Rectal smooth muscle tissue (tissue), 1 donor: Measurements from ENCODE around the gene CPAMD8.

Experiments
- H3K27ac ChIP-seq: one replicate; pipeline ENCODE4 v1.7.0; 2013; ENCODE audit warnings: low read depth, low read length, inconsistent platforms
- H3K27me3 ChIP-seq: one replicate; pipeline ENCODE4 v1.7.0; 2013; ENCODE audit warnings: low read length; ENCODE audit not compliant: control insufficient read depth, insufficient read depth
- H3K36me3 ChIP-seq: one replicate; pipeline ENCODE4 v1.7.0; 2013; ENCODE audit warnings: low read length; ENCODE audit not compliant: control insufficient read depth, insufficient read depth
- H3K4me1 ChIP-seq: one replicate; pipeline ENCODE4 v1.7.0; 2013; ENCODE audit warnings: low read length; ENCODE audit not compliant: control insufficient read depth, insufficient read depth
- H3K4me3 ChIP-seq: one replicate; pipeline ENCODE4 v1.7.0; 2013; ENCODE audit warnings: low read length
- H3K9ac ChIP-seq: one replicate; pipeline ENCODE4 v1.7.0; 2013; ENCODE audit warnings: low read length

CPAMD8 gene

DNA sequence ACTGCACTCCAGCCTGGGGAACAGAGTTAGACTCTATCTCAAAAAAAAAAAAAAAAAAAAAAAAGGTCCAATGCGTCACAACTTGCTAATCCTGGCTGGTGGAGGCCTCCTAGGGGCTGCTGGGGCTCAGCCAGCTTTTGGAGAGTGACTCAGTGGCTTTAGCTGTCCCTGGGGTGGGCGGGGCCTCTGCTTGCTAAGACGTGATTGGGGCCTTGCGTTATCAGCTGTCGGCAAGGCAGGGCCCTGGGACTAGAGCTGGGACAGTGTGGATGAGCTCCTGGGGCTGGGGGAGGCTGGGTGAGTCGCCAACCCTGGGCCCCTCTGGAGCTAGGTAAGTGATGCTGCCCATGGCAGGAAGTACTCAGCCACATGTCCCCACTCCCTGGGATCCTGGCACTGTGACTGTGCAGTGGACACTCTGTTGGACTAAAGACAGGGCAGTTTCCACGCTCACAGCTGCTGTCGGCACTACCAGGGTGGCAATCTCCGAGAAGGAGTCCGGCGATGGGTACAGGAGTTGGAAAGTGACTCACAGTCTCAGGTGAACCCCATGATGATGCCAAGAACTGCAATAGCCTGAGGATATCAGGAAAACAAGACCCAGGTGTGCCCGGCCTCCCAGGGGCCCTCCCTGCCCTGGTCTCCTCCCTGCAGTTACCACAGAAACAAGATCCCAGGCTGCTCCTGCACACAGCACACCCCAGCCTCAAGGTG lies 105.6 kb downstream of the CPAMD8 start:
- no peak overlapping the region for H3K27ac ChIP-seq

DNA sequence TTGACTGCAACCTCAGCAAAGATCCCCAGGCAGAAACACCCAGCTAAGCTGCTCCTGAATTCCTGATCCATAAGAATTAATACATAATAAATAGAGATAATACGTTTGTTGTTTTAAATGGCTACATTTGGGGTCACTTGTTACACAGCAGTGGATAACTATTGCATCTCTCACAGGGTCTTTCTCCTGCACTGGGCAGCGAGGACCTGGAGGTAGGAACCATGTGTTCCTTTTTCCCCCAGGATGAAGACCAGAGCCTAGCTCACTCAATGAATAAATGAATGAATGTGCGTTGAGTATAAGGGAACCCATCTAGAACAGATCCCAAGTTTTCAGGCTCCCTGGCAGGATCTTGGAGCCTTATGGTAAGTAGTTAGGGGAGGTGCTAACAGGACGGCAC lies 107.1 kb downstream of the CPAMD8 start:
- no peak overlapping the region for H3K4me3 ChIP-seq
- H3K4me1 ChIP-seq = no peaks in the 10 kb centered on the region
- H3K27ac ChIP-seq = no peak overlapping the region
- no peaks in the 10 kb centered on the region for H3K27me3 ChIP-seq
- no peaks in the 10 kb centered on the region for H3K36me3 ChIP-seq
- H3K9ac ChIP-seq = no peak overlapping the region

More for the DNA sequence above, 105.6 kb downstream of the CPAMD8 start:
- Histone ChIP-seq H3K36me3 (no peaks in the 10 kb centered on the region), H3K9ac (no peak overlapping the region), H3K4me3 (no peak overlapping the region), H3K4me1 (no peaks in the 10 kb centered on the region), H3K27me3 (no peaks in the 10 kb centered on the region)

DNA sequence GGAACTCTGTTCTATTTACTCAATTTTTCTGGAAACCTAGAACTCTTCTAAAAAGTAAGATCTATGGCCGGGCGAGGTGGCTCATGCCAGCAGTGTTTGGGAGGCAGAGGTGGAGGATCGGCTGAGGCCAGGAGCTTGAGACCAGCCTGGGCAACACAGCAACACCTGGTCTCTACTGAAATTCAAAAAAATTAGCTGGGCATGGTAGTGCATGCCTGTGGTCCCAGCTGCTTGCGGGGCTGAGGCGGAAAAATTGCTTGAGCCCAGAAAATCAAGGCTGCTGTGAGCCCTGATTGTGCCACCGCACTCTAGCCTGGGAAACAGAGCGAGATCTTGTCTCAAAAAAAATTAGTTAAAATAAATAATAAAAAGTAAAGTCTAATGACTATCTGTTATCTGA lies 109.2 kb downstream of the CPAMD8 start:
- Histone ChIP-seq H3K27me3 (no peaks in the 10 kb centered on the region), H3K36me3 (no peaks in the 10 kb centered on the region), H3K4me3 (no peak overlapping the region), H3K27ac (no peak overlapping the region), H3K4me1 (no peaks in the 10 kb centered on the region), H3K9ac (no peak overlapping the region)

DNA sequence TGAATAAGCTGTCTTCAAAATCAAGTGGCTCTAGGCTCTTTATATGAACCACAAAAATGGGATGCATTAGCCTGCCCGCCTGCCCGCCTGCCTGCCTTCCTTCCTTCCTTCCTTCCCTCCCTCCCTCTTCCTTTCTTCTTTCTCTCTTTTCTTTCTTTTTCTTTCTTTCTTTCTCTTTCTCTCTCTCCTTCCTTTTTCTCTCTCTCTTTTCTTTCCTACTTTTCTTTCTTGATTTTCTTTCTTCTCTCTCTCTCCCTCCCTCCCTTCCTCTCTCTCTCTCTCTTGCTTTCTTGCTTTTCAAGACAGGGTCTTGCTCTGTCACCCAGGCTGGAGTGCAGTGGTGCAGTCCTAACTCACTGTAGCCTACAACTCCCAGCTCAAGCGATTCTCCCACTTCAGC lies 110.9 kb downstream of the CPAMD8 start:
- Histone ChIP-seq H3K27me3 (no peaks in the 10 kb centered on the region), H3K36me3 (no peaks in the 10 kb centered on the region), H3K4me1 (no peaks in the 10 kb centered on the region), H3K9ac (no peak overlapping the region), H3K4me3 (no peak overlapping the region), H3K27ac (no peak overlapping the region)

DNA sequence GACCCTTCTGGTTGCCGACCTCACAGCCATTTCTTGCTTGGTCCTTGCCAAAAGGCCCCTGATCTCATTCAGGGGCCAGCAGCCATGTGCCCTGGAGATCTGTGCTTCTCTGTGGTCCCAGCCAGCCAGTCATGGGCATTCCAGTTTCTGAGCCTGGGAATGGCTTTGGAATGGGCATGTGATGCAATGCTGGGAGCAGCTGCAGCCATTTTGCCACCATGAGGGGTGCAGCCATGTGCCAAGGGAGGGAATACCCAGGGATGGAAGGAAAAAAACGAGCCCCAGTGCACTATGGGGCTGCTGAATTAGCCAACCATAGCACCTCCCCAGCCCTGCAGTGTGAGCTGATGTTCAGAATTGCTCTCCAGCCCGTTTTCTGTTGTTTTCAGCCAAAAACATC lies 111.5 kb downstream of the CPAMD8 start:
- no peaks in the 10 kb centered on the region for H3K4me1 ChIP-seq
- no peak overlapping the region for H3K27ac ChIP-seq
- no peak overlapping the region for H3K9ac ChIP-seq
- no peaks in the 10 kb centered on the region for H3K27me3 ChIP-seq
- no peak overlapping the region for H3K4me3 ChIP-seq
- H3K36me3 ChIP-seq = no peaks in the 10 kb centered on the region

DNA sequence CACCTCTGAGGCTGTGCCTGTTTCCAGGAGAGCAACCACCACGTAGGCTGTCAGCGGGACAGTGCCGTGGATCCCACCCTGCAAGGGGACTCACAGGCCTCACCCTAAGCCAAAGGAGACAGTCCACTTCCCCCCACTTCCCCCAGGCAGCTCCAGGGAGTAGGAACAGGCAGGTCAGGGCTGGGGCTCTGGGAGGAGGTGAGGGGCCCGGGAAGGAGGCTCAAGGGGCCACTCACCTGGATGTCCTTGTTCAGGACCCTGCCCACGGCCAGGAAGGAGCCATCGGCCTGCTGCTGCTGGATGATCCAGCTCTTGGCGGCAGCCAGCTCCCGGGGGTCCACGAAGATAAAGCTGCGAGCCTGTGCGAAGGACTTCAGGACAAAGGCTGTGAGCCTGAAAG lies 112.2 kb downstream of the CPAMD8 start:
- Histone ChIP-seq H3K27ac (no peak overlapping the region), H3K27me3 (no peaks in the 10 kb centered on the region), H3K4me3 (no peak overlapping the region), H3K4me1 (no peaks in the 10 kb centered on the region), H3K36me3 (no peaks in the 10 kb centered on the region), H3K9ac (no peak overlapping the region)

DNA sequence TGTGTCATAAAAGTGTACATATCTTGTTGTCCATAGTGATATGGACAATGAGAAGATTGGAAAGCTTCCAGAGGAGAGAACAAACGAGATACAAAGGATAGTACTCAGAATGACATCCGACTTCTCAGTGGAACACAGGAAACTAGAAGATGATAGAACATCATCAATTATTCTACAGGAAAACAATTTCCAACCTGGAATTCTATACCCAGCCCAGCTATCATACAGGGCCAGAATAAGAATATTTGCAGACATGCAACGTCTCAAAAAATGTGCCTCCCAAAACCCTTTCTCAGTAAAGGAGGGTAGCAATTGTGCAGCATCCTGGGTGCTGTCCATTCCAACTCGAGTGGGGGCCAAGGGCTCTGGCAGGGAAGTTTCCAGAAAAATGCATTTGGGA lies 113.8 kb downstream of the CPAMD8 start:
- no peak overlapping the region for H3K9ac ChIP-seq

DNA sequence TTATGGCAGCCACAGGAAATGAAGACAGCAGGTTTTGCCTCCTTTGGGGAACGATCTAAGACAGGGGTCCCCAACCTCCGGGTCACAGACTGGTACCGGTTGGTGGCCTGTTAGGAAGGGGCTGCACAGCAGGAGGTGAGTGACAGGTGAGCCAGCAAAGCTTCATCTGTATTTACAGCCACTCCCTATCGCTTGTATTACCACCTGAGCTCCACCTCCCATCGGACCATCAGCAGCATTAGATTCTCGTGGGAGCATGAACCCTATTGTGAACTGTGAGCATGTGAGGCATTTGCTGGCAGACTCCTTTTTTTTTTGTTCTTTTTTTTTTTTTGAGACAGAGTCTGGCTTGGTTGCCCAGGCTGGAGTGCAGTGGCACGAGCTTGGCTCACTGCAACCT lies 115.6 kb downstream of the CPAMD8 start:
- Histone ChIP-seq H3K4me1 (no peaks in the 10 kb centered on the region), H3K27ac (no peak overlapping the region), H3K27me3 (no peaks in the 10 kb centered on the region), H3K4me3 (no peak overlapping the region), H3K9ac (no peak overlapping the region), H3K36me3 (no peaks in the 10 kb centered on the region)

More for the DNA sequence above, 113.8 kb downstream of the CPAMD8 start:
- Histone ChIP-seq H3K36me3 (no peaks in the 10 kb centered on the region), H3K27me3 (no peaks in the 10 kb centered on the region), H3K4me3 (no peak overlapping the region), H3K27ac (no peak overlapping the region), H3K4me1 (no peaks in the 10 kb centered on the region)

DNA sequence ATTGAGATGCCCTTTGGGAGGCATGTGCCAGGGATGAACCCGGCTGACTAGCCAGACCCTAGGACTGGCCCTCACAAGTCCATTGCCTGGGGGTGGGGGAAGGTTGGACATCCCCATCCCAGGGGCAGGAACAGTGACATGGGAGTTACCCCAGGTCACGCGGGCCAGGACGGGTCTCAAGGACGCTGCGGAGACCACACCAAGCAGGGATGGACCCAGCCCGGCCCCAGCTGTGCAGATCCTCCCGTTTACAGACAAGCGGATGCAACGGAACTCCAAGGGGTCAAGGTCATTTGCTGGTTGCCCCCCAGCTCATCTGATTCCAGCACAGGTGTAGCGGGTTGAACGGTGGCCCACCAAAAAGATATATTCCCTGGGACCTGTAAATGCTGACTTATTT lies 117.9 kb downstream of the CPAMD8 start:
- Histone ChIP-seq H3K36me3 (no peaks in the 10 kb centered on the region), H3K27me3 (no peaks in the 10 kb centered on the region), H3K27ac (no peak overlapping the region), H3K9ac (no peak overlapping the region), H3K4me1 (no peaks in the 10 kb centered on the region), H3K4me3 (no peak overlapping the region)

DNA sequence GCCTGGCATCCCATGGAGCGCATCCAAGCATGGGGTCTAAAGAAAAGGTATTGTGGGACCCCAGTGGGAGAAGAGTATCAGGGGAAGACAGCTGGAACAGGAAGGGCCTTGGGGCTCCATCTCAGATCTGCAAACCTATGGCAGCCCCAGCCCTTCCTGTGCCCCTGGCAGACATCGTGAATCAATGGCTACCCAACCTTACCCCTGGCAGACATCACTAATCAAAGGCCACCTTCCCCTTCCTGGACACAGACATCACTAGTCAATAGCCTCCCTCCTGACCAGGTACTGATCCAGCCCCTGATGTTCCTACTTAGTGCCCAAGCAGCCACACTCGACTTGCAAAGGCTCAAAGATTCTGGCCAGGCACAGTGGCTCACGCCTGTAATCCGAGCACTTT lies 122.0 kb downstream of the CPAMD8 start:
- Histone ChIP-seq H3K36me3 (no peaks in the 10 kb centered on the region), H3K27ac (no peak overlapping the region), H3K9ac (no peak overlapping the region), H3K4me1 (no peaks in the 10 kb centered on the region), H3K27me3 (no peaks in the 10 kb centered on the region), H3K4me3 (no peak overlapping the region)

DNA sequence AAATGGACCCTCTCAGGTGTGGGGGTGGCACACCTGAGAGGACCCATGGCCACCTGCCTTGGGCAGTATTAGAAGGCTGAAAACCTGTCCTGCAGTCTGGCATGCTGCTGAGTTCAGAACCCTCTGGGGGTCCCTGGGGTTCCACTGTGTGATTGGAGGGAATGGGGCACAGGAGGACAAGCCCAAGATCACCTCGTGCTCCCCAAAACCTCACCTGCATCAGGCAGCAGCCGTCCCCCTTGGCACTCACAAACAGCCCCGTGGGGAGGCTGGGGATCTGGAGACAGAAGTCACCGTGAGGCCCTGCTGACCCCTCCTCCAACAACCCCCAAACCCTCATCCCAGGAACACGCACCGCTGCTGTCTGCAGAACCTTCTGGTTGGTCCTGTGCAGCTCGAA lies 123.3 kb downstream of the CPAMD8 start:
- Histone ChIP-seq H3K36me3 (no peaks in the 10 kb centered on the region), H3K4me3 (no peak overlapping the region), H3K27ac (no peak overlapping the region), H3K27me3 (peaks cover 5% of the 10 kb centered on the region), H3K4me1 (no peaks in the 10 kb centered on the region), H3K9ac (no peak overlapping the region)

DNA sequence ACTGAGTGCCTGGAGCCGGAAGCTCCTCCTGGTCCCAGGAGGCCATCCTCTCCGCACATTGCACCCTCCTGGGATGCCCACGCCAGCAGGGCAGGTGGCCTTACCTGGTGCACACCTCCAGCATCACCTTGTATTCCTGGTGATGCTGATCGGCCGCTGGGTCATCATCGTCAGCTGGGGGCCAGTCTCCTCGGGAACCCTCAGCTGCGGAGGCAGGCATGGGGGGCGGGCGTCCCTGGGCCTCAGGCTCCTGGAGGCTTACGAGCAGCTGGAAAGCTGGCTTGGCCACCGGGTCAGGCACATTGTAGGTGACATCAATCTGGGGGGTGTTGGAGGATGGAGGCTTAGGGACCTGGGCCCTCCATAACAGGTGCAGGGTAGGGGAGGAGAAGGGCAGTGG lies 124.1 kb downstream of the CPAMD8 start:
- Histone ChIP-seq H3K27me3 (peaks cover 5% of the 10 kb centered on the region), H3K36me3 (no peaks in the 10 kb centered on the region), H3K4me1 (no peaks in the 10 kb centered on the region), H3K9ac (no peak overlapping the region), H3K4me3 (no peak overlapping the region), H3K27ac (no peak overlapping the region)

DNA sequence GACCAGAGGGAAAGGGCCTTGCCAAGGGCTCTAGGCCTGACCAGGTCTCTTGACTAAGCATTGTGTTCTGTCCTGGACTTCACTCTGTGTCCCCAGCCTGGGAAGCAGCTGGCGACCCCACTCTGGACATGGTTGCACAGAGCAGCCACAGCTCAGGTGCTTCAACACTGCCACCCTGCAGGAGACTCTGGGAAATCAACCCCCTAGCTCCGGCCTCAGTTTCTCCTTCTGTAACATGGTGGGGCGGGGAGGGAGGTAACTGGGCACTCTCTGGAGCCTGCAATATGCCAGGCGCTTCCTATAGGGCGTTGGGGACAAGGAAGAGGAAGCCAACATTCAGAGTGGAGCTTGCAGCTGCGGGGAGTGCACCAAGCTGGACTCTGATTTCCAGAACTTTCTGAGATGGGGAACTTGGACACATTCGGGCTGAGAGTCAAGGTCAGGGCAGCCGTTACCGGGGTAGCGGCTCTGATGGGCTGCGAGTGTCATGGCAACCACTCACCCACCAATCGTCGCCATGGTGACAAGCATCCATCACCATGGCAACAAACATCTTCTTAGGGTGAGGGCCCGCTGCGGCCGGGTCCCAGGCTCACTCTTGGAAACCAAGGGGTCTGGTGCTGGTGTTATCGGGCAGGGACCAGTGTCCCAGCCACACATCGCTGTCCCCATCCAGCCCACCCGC lies 125.0 kb downstream of the CPAMD8 start:
- Histone ChIP-seq H3K27ac (no peak overlapping the region), H3K27me3 (peaks cover 5% of the 10 kb centered on the region), H3K4me1 (no peaks in the 10 kb centered on the region), H3K9ac (no peak overlapping the region), H3K4me3 (no peak overlapping the region), H3K36me3 (no peaks in the 10 kb centered on the region)
